Measurements from ENCODE around the gene FAM83F.

The FAM83F gene

GRCh38 chr22:40030026-40030757 is 35.4 kb downstream of the FAM83F start:
- no peak for TF ChIP-seq CTCF (IDR thresholded peaks at IDR 0.05)
- Histone ChIP-seq H3K9me3 (no peaks in the 10 kb centered on the region), H3K27me3 (no peaks in the 10 kb centered on the region), H3K36me3 (no peaks in the 10 kb centered on the region), H3K27ac (no peak overlapping the region), H3K4me3 (ENCODE audit: low read depth in 1 of 2, low read length in 1 of 2) (no peak overlapping the region), H3K4me1 (ENCODE audit: control insufficient read depth in 1 of 2, insufficient read depth in 1 of 2, low read depth in 1 of 2, low read length in 1 of 2) (no peaks in the 10 kb centered on the region)

GRCh38 chr22:40030758-40031095 is 36.0 kb downstream of the FAM83F start:
- H3K27me3 ChIP-seq: no peaks in the 10 kb centered on the region
- no peak overlapping the region for H3K4me3 ChIP-seq (ENCODE audit: low read depth in 1 of 2, low read length in 1 of 2)
- TF ChIP-seq CTCF (IDR thresholded peaks at IDR 0.05): no peak
- no peaks in the 10 kb centered on the region for H3K4me1 ChIP-seq (ENCODE audit: control insufficient read depth in 1 of 2, insufficient read depth in 1 of 2, low read depth in 1 of 2, low read length in 1 of 2)
- H3K36me3 ChIP-seq: no peaks in the 10 kb centered on the region
- no peak overlapping the region for H3K27ac ChIP-seq
- H3K9me3 ChIP-seq: no peaks in the 10 kb centered on the region

- Histone ChIP-seq H3K4me3 (ENCODE audit: low read depth in 1 of 2, low read length in 1 of 2) (no peak overlapping the region), H3K9me3 (no peaks in the 10 kb centered on the region), H3K36me3 (no peaks in the 10 kb centered on the region), H3K27me3 (peaks cover under 1% of the 10 kb centered on the region), H3K4me1 (ENCODE audit: control insufficient read depth in 1 of 2, insufficient read depth in 1 of 2, low read depth in 1 of 2, low read length in 1 of 2) (no peaks in the 10 kb centered on the region), H3K27ac (no peak overlapping the region)
- TF ChIP-seq CTCF (IDR thresholded peaks at IDR 0.05): no peak
These were observed 37.2 kb downstream of the FAM83F start for GRCh38 chr22:40031766-40032470.

GRCh38 chr22:40033586-40034380 is 39.0 kb downstream of the FAM83F start:
- no peaks in the 10 kb centered on the region for H3K9me3 ChIP-seq
- H3K4me1 ChIP-seq (ENCODE audit: control insufficient read depth in 1 of 2, insufficient read depth in 1 of 2, low read depth in 1 of 2, low read length in 1 of 2): no peaks in the 10 kb centered on the region
- no peaks in the 10 kb centered on the region for H3K36me3 ChIP-seq
- no peak for TF ChIP-seq CTCF (IDR thresholded peaks at IDR 0.05)
- no peak overlapping the region for H3K27ac ChIP-seq
- no peak overlapping the region for H3K4me3 ChIP-seq (ENCODE audit: low read depth in 1 of 2, low read length in 1 of 2)
- peaks cover 17% of the 10 kb centered on the region for H3K27me3 ChIP-seq

GRCh38 chr22:40035351-40035750 is 40.6 kb downstream of the FAM83F start:
- peaks cover 32% of the 10 kb centered on the region for H3K27me3 ChIP-seq

More at GRCh38 chr22:40035351-40035750, 40.6 kb downstream of the FAM83F start:
- Histone ChIP-seq H3K4me3 (ENCODE audit: low read depth in 1 of 2, low read length in 1 of 2) (no peak overlapping the region), H3K27ac (no peak overlapping the region), H3K36me3 (no peaks in the 10 kb centered on the region), H3K9me3 (no peaks in the 10 kb centered on the region), H3K4me1 (ENCODE audit: control insufficient read depth in 1 of 2, insufficient read depth in 1 of 2, low read depth in 1 of 2, low read length in 1 of 2) (no peaks in the 10 kb centered on the region)
- no peak for TF ChIP-seq CTCF (IDR thresholded peaks at IDR 0.05)
